GM12878 (cell line): ENCODE measurements around the gene ANKRD33B. TPM values are rescaled to one million over a fixed set of nuclear protein-coding genes. Genes with fewer than 3 reads are reported as not detected.

Source experiments
- ATAC-seq: fragments of 200-7000 bp; cut with Tn5 transposase; 3 replicates; pipeline ENCODE4 v1.9.1; 2020; ENCODE audit warnings: mild to moderate bottlenecking, moderate library complexity
- BruUV-seq: library from RNA; stranded (reverse); fragments of 400-500 nt; replicated peaks from 2 replicates; lab custom pipeline; 2021; lab: Mats Ljungman, UMichigan
- CTCF ChIA-PET: fragments of 300-600 bp; sonication (Branson Sonifier 250); formaldehyde crosslinking; extraction: SDS; loops from one replicate; lab custom pipeline; 2021; ENCODE audit warnings: inconsistent platforms; lab: Yijun Ruan, JAX
- POLR2A ChIA-PET: fragments of 350-600 bp; formaldehyde crosslinking; extraction: SDS; loops from one replicate; lab custom pipeline; 2021; ENCODE audit warnings: inconsistent platforms; lab: Charles Lee
- RAD21 ChIA-PET: fragments of 300-600 bp; sonication (Branson Sonifier 250); formaldehyde crosslinking; loops from one replicate; lab custom pipeline; 2023; ENCODE audit warnings: antibody characterized with exemption; ENCODE audit not compliant: unreplicated experiment; lab: Charles Lee
- SMC1A ChIA-PET: fragments of 300-600 bp; sonication (Branson Sonifier 250); formaldehyde crosslinking; loops from one replicate; lab custom pipeline; 2023; ENCODE audit not compliant: unreplicated experiment, uncharacterized antibody; lab: Charles Lee
- DNase-seq: peaks from one replicate; pipeline ENCODE4 v3.0.0-alpha.2; 2011; ENCODE audit warnings: low read depth, low spot score
- FAIRE-seq: peaks from 3 replicates; lab custom pipeline; 2011; peaks lifted over from hg19 to GRCh38; lab: Jason Lieb, UNC
- H2AFZ ChIP-seq: 2 replicates; pipeline ENCODE4 v1.6.0; 2011; ENCODE audit warnings: low read depth, low read length, control low read depth; ENCODE audit not compliant: control insufficient read depth
- H3K27ac ChIP-seq: 2 replicates; pipeline ENCODE4 v1.5.1; 2011; ENCODE audit warnings: control low read depth; ENCODE audit not compliant: control insufficient read depth, insufficient read depth
- H3K27me3 ChIP-seq, 2 experiments: replicated peaks in 1 of 2; 2 replicates each; pipeline versions ENCODE4 v1.6.0 to v1.6.1; 2011; ENCODE audit warnings: low read length in 1 of 2; ENCODE audit not compliant: control insufficient read depth in 2 of 2, insufficient read depth in 2 of 2
- H3K36me3 ChIP-seq, 2 experiments: 2 replicates each; pipeline ENCODE4 v1.5.1; 2011; ENCODE audit warnings: low read length in 1 of 2; ENCODE audit not compliant: control insufficient read depth in 2 of 2, insufficient read depth in 2 of 2
- H3K4me1 ChIP-seq: 2 replicates; pipeline ENCODE4 v1.6.1; 2011; ENCODE audit warnings: mild to moderate bottlenecking, low read length, moderate library complexity, mixed read lengths; ENCODE audit not compliant: control insufficient read depth, insufficient read depth
- H3K4me2 ChIP-seq: 2 replicates; pipeline ENCODE4 v1.6.0; 2011; ENCODE audit warnings: control low read depth; ENCODE audit not compliant: control insufficient read depth, insufficient read depth
- H3K4me3 ChIP-seq: fragments of 200-600 bp; sonication (generic); 2 replicates; pipeline ENCODE4 v1.5.1; 2016
- H3K79me2 ChIP-seq: 2 replicates; pipeline ENCODE4 v1.6.0; 2011; ENCODE audit warnings: low read length; ENCODE audit not compliant: control insufficient read depth, insufficient read depth
- H3K9ac ChIP-seq: 2 replicates; pipeline ENCODE4 v1.8.0; 2011; ENCODE audit warnings: low read length, control low read depth, mixed read lengths; ENCODE audit not compliant: control insufficient read depth, insufficient read depth
- H3K9me3 ChIP-seq: replicated peaks from 3 replicates; pipeline ENCODE4 v1.5.1; 2011; ENCODE audit warnings: mild to moderate bottlenecking, low read length; ENCODE audit not compliant: control insufficient read depth, insufficient read depth
- H4K20me1 ChIP-seq: 2 replicates; pipeline ENCODE4 v1.6.0; 2011; ENCODE audit not compliant: control insufficient read depth, insufficient read depth
- KAT2A ChIP-seq: conservative IDR thresholded peaks from 2 replicates; pipeline ENCODE4 v1.6.1; 2011; ENCODE audit warnings: low read depth, low read length; ENCODE audit not compliant: control insufficient read depth
- MXI1 ChIP-seq: fragments of 150-350 bp; IDR thresholded peaks from 2 replicates; pipeline ENCODE4 v1.6.1; 2011; ENCODE audit warnings: low read depth, mild to moderate bottlenecking, inconsistent platforms, low read length, improper control_type of control experiment
- RAD21 ChIP-seq: IDR thresholded peaks from 2 replicates; pipeline ENCODE4 v1.6.1; 2011; ENCODE audit warnings: mild to moderate bottlenecking, low read depth, low read length, moderate library complexity; ENCODE audit not compliant: insufficient read depth
- SIN3A ChIP-seq: IDR thresholded peaks from 2 replicates; pipeline ENCODE4 v1.6.1; 2012; ENCODE audit warnings: low read depth, low read length, improper control_type of control experiment
- SUPT20H ChIP-seq: IDR thresholded peaks from 2 replicates; pipeline ENCODE4 v1.6.1; 2011; ENCODE audit warnings: low read depth, mild to moderate bottlenecking, low read length, moderate library complexity, borderline replicate concordance; ENCODE audit not compliant: control insufficient read depth
- WGBS: methylation state at CpG from one replicate; pipeline ENCODE4 v1.1.6; 2016; ENCODE audit warnings: low lambda C conversion rate; ENCODE audit not compliant: insufficient replicate concordance, insufficient coverage; ENCODE audit errors: missing lambda C conversion rate; 5-methylcytosine and 5-hydroxymethylcytosine counted together
- in situ Hi-C: fragments of 300-500 bp; cut with MboI; formaldehyde crosslinking; loops from 9 replicates; pipeline ENCODE4 v1.14.3; 2018; ENCODE audit warnings: mixed read lengths
- intact Hi-C: fragments of 100-400 bp; cut with micrococcal nuclease; formaldehyde crosslinking; loops from one replicate; pipeline ENCODE4 v1.14.2; 2022; ENCODE audit not compliant: unreplicated experiment
- polyA plus RNA-seq, 11 experiments: library from polyadenylated mRNA; depleted of rRNA in 4 of 11; unstranded in 6 of 11; stranded (reverse) in 5 of 11; fragments of >200 nt; fragmentation: Nextera tagmentation in 4 of 11; fragmentation: Illumina TruSeq in 1 of 11; extraction: Ambion mirVana in 4 of 11; extraction: Trizol in 1 of 11; gene quantifications; 1 replicate in 1 of 11; 2 replicates in 10 of 11; pipeline versions ENCODE4 v1.2.1 to v1.2.3, GENCODE V29; 2011 to 2016; ENCODE audit warnings: inconsistent platforms in 2 of 11, missing spikeins in 2 of 11, low read depth in 1 of 11
- total RNA-seq, 4 experiments: library from RNA; depleted of rRNA in 3 of 4; stranded (reverse); fragments of >200 nt in 3 of 4; fragmentation: Illumina TruSeq in 1 of 4; extraction: Trizol in 1 of 4; gene quantifications; 2 replicates each; pipeline versions ENCODE4 v1.2.1 to v1.2.3, GENCODE V29; 2013 to 2021
- TF ChIP-seq, protein P1 (sequence below): fragments of 450-650 bp; IDR thresholded peaks from 2 replicates; pipeline ENCODE4 v1.6.1; 2016; ENCODE audit warnings: mild to moderate bottlenecking
- TF ChIP-seq, protein P2 (sequence below): fragments of 450-650 bp; IDR thresholded peaks from 2 replicates; pipeline ENCODE4 v1.6.1; 2017; ENCODE audit warnings: borderline replicate concordance
- TF ChIP-seq, protein P3 (sequence below), 3 experiments: IDR thresholded peaks in 2 of 3; conservative IDR thresholded peaks in 1 of 3; 2 replicates each; pipeline ENCODE4 v1.5.1; 2011; ENCODE audit warnings: low read depth in 3 of 3, low read length in 3 of 3, mild to moderate bottlenecking in 3 of 3, control low read depth in 2 of 3, moderate library complexity in 2 of 3, inconsistent platforms in 1 of 3, mixed read lengths in 1 of 3; ENCODE audit not compliant: control insufficient read depth in 2 of 3, insufficient read depth in 1 of 3; ENCODE audit errors: extremely low read depth in 1 of 3
- TF ChIP-seq, protein P4 (sequence below): fragments of 450-650 bp; IDR thresholded peaks from 2 replicates; pipeline ENCODE4 v1.6.1; 2018; ENCODE audit warnings: mild to moderate bottlenecking, low read depth, moderate library complexity; ENCODE audit not compliant: partially characterized antibody

ANKRD33B gene
- total and polyA plus RNA-seq, 10 of the 15 experiments (the other 5 are each of a cell fraction or from before 2014, with no cell fraction given): 4.9 to 61.6 (median 15.6) TPM

GRCh38 chr5:10527281-10527950, 36.5 kb upstream of the ANKRD33B start (continued):
- TF ChIP-seq, protein P1, sequence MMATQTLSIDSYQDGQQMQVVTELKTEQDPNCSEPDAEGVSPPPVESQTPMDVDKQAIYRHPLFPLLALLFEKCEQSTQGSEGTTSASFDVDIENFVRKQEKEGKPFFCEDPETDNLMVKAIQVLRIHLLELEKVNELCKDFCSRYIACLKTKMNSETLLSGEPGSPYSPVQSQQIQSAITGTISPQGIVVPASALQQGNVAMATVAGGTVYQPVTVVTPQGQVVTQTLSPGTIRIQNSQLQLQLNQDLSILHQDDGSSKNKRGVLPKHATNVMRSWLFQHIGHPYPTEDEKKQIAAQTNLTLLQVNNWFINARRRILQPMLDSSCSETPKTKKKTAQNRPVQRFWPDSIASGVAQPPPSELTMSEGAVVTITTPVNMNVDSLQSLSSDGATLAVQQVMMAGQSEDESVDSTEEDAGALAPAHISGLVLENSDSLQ: no peak
- TF ChIP-seq SIN3A (no peak), SUPT20H (no peak), KAT2A (no peak)
- TF ChIP-seq, protein P2, sequence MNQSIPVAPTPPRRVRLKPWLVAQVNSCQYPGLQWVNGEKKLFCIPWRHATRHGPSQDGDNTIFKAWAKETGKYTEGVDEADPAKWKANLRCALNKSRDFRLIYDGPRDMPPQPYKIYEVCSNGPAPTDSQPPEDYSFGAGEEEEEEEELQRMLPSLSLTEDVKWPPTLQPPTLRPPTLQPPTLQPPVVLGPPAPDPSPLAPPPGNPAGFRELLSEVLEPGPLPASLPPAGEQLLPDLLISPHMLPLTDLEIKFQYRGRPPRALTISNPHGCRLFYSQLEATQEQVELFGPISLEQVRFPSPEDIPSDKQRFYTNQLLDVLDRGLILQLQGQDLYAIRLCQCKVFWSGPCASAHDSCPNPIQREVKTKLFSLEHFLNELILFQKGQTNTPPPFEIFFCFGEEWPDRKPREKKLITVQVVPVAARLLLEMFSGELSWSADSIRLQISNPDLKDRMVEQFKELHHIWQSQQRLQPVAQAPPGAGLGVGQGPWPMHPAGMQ: no peak

- ATAC-seq: peak; percentile 70
- H3K4me1 ChIP-seq: peaks cover 11% of the 10 kb centered on the region
- TF ChIP-seq RAD21: peak; percentile 23; the same call in 1 of the 2 replicates
- TF ChIP-seq, protein P3, sequence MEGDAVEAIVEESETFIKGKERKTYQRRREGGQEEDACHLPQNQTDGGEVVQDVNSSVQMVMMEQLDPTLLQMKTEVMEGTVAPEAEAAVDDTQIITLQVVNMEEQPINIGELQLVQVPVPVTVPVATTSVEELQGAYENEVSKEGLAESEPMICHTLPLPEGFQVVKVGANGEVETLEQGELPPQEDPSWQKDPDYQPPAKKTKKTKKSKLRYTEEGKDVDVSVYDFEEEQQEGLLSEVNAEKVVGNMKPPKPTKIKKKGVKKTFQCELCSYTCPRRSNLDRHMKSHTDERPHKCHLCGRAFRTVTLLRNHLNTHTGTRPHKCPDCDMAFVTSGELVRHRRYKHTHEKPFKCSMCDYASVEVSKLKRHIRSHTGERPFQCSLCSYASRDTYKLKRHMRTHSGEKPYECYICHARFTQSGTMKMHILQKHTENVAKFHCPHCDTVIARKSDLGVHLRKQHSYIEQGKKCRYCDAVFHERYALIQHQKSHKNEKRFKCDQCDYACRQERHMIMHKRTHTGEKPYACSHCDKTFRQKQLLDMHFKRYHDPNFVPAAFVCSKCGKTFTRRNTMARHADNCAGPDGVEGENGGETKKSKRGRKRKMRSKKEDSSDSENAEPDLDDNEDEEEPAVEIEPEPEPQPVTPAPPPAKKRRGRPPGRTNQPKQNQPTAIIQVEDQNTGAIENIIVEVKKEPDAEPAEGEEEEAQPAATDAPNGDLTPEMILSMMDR (IDR thresholded peaks at IDR 0.05 in 2 of 3, conservative IDR thresholded peaks at IDR 0.05 in 1 of 3; ENCODE audit: control insufficient read depth in 2 of 3, extremely low read depth in 1 of 3, insufficient read depth in 1 of 3, low read depth in 3 of 3, low read length in 3 of 3): 0 out of 6 replicates have a peak, but pooled peaks of 1 of the 3 experiments have one; percentile 12
- TF ChIP-seq, protein P4, sequence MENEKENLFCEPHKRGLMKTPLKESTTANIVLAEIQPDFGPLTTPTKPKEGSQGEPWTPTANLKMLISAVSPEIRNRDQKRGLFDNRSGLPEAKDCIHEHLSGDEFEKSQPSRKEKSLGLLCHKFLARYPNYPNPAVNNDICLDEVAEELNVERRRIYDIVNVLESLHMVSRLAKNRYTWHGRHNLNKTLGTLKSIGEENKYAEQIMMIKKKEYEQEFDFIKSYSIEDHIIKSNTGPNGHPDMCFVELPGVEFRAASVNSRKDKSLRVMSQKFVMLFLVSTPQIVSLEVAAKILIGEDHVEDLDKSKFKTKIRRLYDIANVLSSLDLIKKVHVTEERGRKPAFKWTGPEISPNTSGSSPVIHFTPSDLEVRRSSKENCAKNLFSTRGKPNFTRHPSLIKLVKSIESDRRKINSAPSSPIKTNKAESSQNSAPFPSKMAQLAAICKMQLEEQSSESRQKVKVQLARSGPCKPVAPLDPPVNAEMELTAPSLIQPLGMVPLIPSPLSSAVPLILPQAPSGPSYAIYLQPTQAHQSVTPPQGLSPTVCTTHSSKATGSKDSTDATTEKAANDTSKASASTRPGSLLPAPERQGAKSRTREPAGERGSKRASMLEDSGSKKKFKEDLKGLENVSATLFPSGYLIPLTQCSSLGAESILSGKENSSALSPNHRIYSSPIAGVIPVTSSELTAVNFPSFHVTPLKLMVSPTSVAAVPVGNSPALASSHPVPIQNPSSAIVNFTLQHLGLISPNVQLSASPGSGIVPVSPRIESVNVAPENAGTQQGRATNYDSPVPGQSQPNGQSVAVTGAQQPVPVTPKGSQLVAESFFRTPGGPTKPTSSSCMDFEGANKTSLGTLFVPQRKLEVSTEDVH: no peak
- no peak for TF ChIP-seq MXI1
These were observed 35.6 kb upstream of the ANKRD33B start for GRCh38 chr5:10528056-10528816.

More at GRCh38 chr5:10528056-10528816, 35.6 kb upstream of the ANKRD33B start:
- ChIA-PET POLR2A (interaction anchor here (0.6 to 0.7 kb wide), 3 partner anchors 32 to 155 kb away, joined by 3 to 5 read pairs (median 3); no protein-coding TSS in a partner anchor), SMC1A (interaction anchor here (0.8 to 1.3 kb wide), 3 partner anchors 23 to 99 kb away, joined by 3 to 4 read pairs (median 3); no protein-coding TSS in a partner anchor), RAD21 (interaction anchor here (1.2 kb wide), 1 partner anchor 32 kb away, joined by 3 read pairs; no protein-coding TSS in a partner anchor), CTCF (interaction anchor here (1.2 to 1.6 kb wide), 2 partner anchors 76 to 77 kb away, joined by 4 read pairs; no protein-coding TSS in a partner anchor)
- no peak for FAIRE-seq
- H3K9ac ChIP-seq: no peak overlapping the region
- no peaks in the 10 kb centered on the region for H3K27me3 ChIP-seq
- BruUV-seq: no TSS peak
- no peak for DNase-seq
- in situ Hi-C loops: no loop called here
- H3K79me2 ChIP-seq: no peaks in the 10 kb centered on the region
- no peaks in the 10 kb centered on the region for H3K36me3 ChIP-seq
- H4K20me1 ChIP-seq: no peaks in the 10 kb centered on the region
- H3K4me2 ChIP-seq: no peak overlapping the region
- peaks cover 2% of the 10 kb centered on the region; the same call in 1 of the 3 replicates for H3K9me3 ChIP-seq
- intact Hi-C loops: no loop called here
- no peak overlapping the region for H3K27ac ChIP-seq
- no peak overlapping the region for H3K4me3 ChIP-seq
- no peak overlapping the region for H2AFZ ChIP-seq
- 69% methylated on average over 9 of the region's 9 CpGs for WGBS
